ENCODE results near the gene SMC6. TPM values are rescaled to one million over a fixed set of nuclear protein-coding genes. Genes with fewer than 3 reads are reported as not detected.

The SMC6 gene
- polyA plus RNA-seq, 6 donors from 2014 or later, result 34.4 to 64.8 (median 45.1) TPM

DNA sequence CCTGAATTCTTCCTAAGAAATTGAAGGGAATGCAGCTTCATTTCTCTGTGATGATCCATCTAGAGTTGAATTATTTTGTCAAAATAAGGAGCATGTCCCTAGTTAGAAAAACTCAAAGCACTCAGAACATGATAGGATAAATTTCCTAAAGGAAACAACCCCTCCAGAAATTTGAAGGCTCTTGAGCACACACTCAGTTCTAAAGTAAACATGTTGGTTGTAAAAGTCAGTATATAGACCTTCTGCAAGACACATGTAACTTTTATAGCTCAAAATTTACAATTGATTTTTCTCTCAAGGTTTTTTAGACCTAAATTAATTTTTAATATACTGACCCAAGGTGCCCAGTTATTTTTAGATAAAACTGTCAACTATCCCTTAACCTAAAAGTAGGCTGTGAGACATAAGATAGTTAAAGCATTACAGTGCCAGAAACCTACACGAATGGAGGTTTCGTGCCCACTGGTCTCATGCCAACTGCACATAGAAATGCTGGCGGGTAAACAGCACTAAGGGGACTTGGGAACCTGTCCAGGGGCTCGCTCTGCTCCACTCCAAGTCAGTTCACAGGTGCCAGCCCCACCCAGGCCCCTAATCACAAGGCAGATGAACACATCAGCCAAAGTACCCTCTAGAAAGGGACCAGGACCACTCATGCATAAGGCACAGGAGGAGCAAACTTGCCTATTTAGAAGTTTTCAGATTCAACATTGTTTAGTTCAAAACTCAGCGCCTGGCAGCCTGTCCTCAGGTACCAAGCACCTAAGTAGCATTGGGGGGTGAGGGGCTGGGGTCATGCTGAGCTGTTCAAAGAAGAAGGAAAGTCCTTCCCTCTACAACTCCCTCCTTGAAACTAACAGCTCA, 106.5 kb downstream of the SMC6 start:
- Mint-ChIP-seq H3K27me3 (no peaks in the 10 kb centered on the region), H3K9me3 (no peaks in the 10 kb centered on the region), H3K36me3 (no peaks in the 10 kb centered on the region), H3K27ac (no peak overlapping the region), H3K4me3 (no peak overlapping the region), H3K4me1 (peaks cover 5 to 14% (median 13%) of the 10 kb centered on the region in 3 donors)
- no peak for ATAC-seq (ENCODE audit: low read depth in 2 of 2)
- no peak for DNase-seq

DNA sequence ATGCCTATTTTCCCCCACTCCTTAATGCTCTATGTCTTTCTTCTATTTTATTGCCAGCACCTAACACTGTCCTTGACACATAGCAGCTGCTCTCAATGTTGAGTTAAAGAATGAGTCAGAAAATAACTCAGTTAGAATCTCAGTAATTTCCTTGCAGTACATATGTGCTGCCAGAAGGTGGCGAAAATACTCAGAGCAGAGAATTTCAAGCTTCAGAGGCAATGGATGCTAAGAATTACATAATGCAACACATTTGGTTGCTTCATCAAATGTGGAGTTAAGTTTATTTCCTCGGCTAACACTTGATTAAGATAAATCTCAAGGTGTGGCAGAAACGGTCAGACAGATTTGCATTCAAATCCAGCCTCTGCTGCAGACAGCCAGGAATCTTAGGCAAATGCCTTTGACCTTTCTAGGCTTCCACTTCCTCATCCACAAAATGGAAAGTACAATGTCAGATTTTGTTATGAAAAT, 107.5 kb downstream of the SMC6 start:
- H3K9me3 Mint-ChIP-seq, result no peaks in the 10 kb centered on the region
- H3K36me3 Mint-ChIP-seq, result no peaks in the 10 kb centered on the region
- ATAC-seq (ENCODE audit: low read depth in 2 of 2), result peak in 1 of 2 donors; percentile 48
- no peaks in the 10 kb centered on the region for H3K27me3 Mint-ChIP-seq
- peaks cover 5 to 14% (median 13%) of the 10 kb centered on the region in 3 donors for H3K4me1 Mint-ChIP-seq
- no peak overlapping the region for H3K27ac Mint-ChIP-seq
- peak; percentile 25 for DNase-seq
- H3K4me3 Mint-ChIP-seq, result no peak overlapping the region

DNA sequence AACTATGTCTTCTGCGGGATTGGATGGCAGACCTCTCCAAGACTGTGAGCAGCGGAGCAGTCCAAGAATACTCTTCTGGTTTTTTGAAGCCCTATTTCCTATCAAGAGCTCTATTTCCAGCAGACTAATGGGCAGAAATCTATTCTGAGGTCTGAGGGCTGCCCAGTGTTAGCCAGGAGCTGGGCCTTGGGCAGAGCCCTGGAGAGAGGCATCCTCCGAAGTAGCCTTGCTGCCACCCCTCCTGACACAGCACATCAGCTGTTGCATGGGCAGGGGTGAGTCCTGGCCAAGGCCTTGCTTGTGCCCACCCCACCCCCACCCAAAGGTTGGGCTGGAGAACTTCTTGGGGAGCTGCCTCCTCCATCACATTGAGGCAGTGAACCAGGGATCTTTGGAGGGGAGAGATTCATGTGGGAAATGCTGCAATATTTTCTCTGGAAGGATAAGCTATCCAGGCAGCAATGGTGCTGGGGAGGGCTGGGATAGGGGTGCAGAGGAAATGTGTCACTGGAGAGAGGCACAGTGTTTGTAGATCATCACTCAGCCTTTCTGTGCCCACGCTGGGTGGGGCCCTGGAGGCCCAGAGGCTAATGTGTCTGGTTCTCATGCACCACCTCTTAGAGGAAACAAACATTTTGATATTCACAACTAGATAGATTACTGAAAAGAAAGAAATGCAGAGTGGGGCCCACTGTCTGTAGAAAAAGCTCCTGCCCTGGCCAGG, 108.5 kb downstream of the SMC6 start:
- Mint-ChIP-seq H3K9me3 (no peaks in the 10 kb centered on the region), H3K4me1 (peaks cover 3 to 10% (median 7%) of the 10 kb centered on the region in 3 donors), H3K27ac (no peak overlapping the region), H3K4me3 (no peak overlapping the region), H3K27me3 (no peaks in the 10 kb centered on the region), H3K36me3 (no peaks in the 10 kb centered on the region)
- ATAC-seq (ENCODE audit: low read depth in 2 of 2) (no peak), DNase-seq (no peak)

DNA sequence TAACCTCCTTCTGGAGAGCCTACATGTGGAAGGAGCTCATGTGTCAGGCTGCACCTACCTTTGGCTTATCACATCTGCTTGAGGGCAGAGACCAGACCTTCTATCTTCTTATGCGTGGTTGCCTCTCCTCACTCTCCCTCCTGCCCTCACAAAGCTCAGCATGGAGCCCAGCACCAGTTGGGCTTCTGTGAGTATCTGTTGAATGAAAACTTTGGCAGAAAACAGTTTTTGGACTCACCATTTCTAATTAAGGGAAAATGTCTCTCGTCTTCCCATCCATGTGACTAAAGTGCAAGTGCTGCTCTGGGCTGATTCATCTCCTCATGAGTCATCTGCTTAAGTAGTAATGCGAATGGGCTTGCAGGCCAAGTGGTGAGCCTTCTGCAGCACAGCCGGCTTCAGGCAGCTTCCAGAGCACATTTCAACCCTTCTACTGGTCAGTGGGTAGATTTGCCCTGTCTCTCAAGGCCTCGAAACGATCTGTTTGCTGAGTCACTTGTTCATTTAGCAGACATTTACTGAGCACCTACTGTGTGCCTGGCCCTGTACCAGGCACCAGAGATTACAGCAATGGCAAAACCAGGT, 110.5 kb downstream of the SMC6 start:
- peak overlapping the region in 1 of 6 donors; percentile 48 for H3K27ac Mint-ChIP-seq
- peaks cover 0 to 4% (median 1%) of the 10 kb centered on the region in 3 donors for H3K4me1 Mint-ChIP-seq
- ATAC-seq (ENCODE audit: low read depth in 2 of 2) (no peak), DNase-seq (no peak)
- H3K4me3 Mint-ChIP-seq, result no peak overlapping the region
- H3K36me3 Mint-ChIP-seq, result no peaks in the 10 kb centered on the region
- H3K9me3 Mint-ChIP-seq, result no peaks in the 10 kb centered on the region
- peaks cover 0 to 1% (median 0%) of the 10 kb centered on the region in 3 donors for H3K27me3 Mint-ChIP-seq

DNA sequence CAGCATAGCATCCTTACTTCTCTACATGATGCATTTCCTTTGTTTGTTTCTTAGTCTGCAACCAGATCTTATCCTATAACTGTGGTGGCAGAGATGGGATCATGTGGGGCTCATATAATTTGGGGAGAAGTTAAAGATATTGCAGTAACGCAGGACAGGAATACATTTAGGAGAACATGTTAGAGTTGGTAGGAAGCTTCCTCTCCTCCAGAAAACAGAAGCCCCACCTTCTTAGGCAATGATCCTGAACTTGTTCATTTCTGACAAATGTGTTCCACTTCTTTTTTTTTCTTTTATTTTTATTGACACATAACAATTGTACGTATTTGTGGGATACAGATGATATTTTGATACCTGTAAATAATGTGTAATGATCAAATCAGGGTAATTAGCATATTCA, 113.2 kb downstream of the SMC6 start:
- Mint-ChIP-seq H3K27me3 (peaks cover 0 to 7% (median 5%) of the 10 kb centered on the region in 3 donors), H3K9me3 (no peaks in the 10 kb centered on the region), H3K36me3 (no peaks in the 10 kb centered on the region), H3K27ac (no peak overlapping the region), H3K4me1 (no peaks in the 10 kb centered on the region), H3K4me3 (no peak overlapping the region)
- DNase-seq (no peak), ATAC-seq (ENCODE audit: low read depth in 2 of 2) (no peak)

DNA sequence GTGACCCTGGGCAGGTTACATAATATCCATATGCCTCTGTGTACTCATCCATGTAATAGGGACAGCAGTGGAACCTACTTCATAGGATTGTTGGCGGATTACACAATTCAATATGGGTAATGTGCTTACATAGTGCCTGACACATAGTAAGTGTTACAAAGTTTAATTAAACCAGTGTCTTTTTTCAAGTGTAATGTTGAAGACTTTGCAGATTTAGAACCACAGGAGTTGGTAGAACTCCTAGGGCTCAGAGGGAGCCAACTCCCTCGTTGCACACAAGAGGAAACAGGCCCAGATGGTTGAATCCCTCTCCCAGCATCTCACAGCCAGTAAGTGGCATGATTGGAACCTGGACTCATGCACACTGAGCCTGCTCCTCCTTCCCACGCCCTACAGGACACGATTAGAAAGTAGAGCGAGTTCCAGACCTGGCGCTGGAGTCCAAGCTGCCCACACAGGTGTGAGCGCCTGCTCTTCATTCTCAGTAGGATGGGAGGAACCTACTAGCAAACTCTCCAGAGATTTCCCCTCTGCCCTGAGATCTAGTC, 115.3 kb downstream of the SMC6 start:
- Mint-ChIP-seq H3K4me1 (no peaks in the 10 kb centered on the region), H3K27me3 (peaks cover 5 to 12% (median 7%) of the 10 kb centered on the region in 3 donors), H3K9me3 (no peaks in the 10 kb centered on the region), H3K36me3 (no peaks in the 10 kb centered on the region), H3K27ac (no peak overlapping the region), H3K4me3 (no peak overlapping the region)
- no peak for ATAC-seq (ENCODE audit: low read depth in 2 of 2)
- no peak for DNase-seq

DNA sequence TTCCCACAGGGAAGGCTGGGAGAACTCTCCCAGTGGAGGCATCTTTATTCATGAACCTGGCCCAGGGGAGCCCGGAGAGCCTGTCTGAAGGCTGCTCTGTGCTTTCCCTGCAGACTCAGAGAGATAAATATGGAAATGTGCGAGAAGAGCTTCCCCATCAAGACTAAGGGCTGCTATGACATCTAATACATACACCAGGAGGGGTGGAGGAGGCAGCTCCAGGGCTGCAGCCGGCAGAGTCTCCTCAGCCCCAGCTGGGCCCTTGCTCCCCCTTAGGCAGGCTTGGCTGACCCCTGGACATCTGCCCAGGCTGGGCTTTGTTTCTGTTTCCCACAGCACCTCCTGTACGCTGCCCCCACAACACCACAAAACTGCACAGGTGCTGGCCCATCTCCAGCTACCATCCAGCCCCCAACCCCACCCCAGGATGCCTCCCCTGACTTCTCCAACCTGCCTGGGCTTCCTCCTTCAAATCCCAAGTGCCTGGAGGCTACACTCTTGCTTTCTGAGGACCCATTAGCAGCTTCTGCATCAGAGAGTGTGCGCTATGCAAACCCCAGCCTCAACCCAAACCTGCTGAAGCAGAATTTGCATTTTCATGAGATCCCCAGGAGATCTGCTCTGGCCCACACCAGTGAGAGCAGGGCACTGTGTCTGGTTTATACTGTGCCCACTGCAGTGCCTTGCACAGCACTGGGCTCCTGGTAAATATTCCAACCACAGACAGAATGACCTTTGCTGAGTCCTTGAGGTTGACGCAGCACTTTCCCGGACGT, 116.3 kb downstream of the SMC6 start:
- ATAC-seq (ENCODE audit: low read depth in 2 of 2), result no peak
- no peak for DNase-seq
- no peaks in the 10 kb centered on the region for H3K9me3 Mint-ChIP-seq
- no peak overlapping the region for H3K27ac Mint-ChIP-seq
- no peak overlapping the region for H3K4me3 Mint-ChIP-seq
- peaks cover 5 to 12% (median 7%) of the 10 kb centered on the region in 3 donors for H3K27me3 Mint-ChIP-seq
- H3K36me3 Mint-ChIP-seq, result no peaks in the 10 kb centered on the region
- H3K4me1 Mint-ChIP-seq, result no peaks in the 10 kb centered on the region

DNA sequence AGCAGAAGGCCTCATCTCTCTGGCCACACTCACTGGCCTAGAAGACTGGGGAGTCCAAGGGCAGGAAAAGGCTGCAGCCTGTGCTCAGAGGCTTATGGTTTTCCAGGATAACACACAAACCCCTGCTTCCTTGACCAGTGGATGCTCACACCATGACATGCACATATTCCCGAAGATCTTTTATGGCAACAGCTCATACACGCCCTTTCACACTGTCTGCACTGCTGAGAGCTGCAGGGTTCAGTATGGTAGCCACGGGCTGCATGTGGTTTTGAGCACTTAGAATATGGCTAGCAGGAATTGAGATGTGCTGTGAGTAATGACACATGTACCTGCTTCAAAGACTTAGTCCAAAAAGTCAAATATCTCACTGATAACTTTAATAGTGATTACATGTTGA, 117.4 kb downstream of the SMC6 start:
- H3K27me3 Mint-ChIP-seq, result peaks cover 5 to 12% (median 7%) of the 10 kb centered on the region in 3 donors
- H3K27ac Mint-ChIP-seq, result no peak overlapping the region
- no peaks in the 10 kb centered on the region for H3K4me1 Mint-ChIP-seq
- no peaks in the 10 kb centered on the region for H3K36me3 Mint-ChIP-seq
- ATAC-seq (ENCODE audit: low read depth in 2 of 2) (no peak), DNase-seq (no peak)
- H3K4me3 Mint-ChIP-seq, result no peak overlapping the region
- no peaks in the 10 kb centered on the region for H3K9me3 Mint-ChIP-seq

DNA sequence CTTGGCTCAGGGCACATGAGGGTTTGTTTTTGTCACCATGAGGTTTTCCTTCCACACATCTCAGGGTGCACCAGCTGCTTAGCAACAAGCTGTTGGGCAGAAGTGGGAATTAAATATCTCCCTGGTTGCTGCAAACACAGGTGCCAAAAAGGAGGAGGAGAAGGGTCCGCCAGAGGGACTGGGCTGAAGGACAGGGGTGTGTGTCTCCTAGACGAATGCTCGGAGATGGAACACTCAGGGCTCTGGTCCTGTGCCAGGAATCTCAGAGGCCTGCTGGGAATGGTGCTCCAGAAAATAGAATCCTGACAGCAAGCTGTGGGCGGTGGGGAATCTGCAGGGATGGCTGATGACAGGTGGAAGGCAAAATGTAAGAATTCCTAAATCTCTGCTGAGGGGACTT, 118.6 kb downstream of the SMC6 start:
- Mint-ChIP-seq H3K4me3 (no peak overlapping the region), H3K36me3 (no peaks in the 10 kb centered on the region), H3K4me1 (no peaks in the 10 kb centered on the region), H3K9me3 (peaks cover 0 to 3% (median 0%) of the 10 kb centered on the region in 7 donors), H3K27me3 (peaks cover 5 to 12% (median 7%) of the 10 kb centered on the region in 3 donors), H3K27ac (no peak overlapping the region)
- DNase-seq (no peak), ATAC-seq (ENCODE audit: low read depth in 2 of 2) (no peak)

DNA sequence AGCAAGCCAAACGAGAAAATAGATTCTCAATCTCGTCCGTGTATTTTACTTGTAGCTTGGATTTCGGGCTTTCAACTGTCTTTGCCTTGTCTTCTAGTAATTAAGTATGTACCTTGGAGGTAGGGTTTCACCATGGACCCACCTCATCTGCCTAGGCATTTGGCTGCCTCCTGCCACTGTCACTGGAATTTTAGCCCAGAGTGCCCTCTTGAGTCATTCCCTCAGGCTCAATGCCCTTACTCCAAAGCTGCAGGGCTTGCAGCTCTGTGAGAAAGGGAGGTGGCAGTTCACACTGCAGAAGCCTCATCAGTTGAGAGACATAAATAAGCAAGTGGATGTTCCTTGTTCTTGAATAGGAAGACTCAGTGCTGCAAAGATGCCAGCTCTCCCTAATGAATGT, 123.5 kb downstream of the SMC6 start:
- no peak overlapping the region for H3K27ac Mint-ChIP-seq
- no peak for ATAC-seq (ENCODE audit: low read depth in 2 of 2)

DNA sequence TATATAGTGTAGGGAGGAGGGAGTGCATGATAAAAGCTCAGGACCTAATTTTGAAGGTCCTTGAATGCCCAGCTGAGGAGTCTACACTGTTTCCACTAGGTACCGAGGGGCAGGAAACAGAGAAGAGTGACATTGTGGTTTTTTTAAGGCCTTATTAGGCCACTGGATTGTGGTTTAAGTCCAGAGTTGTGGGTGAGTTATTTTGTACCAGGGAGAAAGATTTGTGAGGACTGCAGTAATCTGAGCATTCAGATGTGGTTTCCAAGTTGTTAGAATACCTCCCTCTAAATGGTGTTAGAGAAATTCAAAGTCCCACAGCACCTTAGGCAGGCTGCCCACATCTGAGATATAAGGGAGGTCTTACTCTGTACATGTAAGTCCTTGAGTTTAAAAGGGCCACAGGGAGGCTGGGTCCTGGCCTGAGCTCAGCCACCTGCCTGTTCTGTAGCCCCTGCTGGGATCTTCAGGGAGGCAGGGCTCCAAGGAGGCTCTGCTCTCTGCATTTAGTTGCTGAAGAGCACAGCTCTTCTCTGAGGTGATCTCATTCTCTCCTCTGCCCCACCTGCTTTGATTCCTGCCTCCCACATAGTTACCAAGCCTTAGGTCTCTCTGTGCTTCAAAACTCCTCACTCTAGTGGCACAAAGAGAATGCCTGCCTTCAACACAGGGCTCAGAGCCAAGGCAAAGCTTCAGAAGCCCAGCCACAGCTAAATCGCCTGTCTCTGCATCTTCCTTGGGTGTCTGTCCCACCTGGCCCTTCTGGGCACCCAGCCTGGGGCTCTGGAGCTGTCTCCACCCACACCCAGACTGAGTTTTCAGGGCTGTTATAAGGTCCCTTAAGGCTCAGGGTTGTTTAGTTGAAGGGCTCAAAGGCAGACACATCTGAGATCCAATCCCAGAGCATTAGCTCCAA, 125.0 kb downstream of the SMC6 start:
- Mint-ChIP-seq H3K4me1 (no peaks in the 10 kb centered on the region), H3K36me3 (no peaks in the 10 kb centered on the region), H3K4me3 (no peak overlapping the region), H3K27ac (no peak overlapping the region), H3K27me3 (peaks cover 9 to 28% (median 12%) of the 10 kb centered on the region in 3 donors), H3K9me3 (peaks cover 1 to 16% (median 4%) of the 10 kb centered on the region in 7 donors)
- ATAC-seq (ENCODE audit: low read depth in 2 of 2) (no peak), DNase-seq (no peak)

More for the DNA sequence above, 123.5 kb downstream of the SMC6 start:
- H3K27me3 Mint-ChIP-seq, result peaks cover under 1 to 22% (median 12%) of the 10 kb centered on the region in 3 donors
- H3K9me3 Mint-ChIP-seq, result peaks cover 0 to 10% (median 2%) of the 10 kb centered on the region in 7 donors
- no peaks in the 10 kb centered on the region for H3K4me1 Mint-ChIP-seq
- no peak for DNase-seq
- no peak overlapping the region for H3K4me3 Mint-ChIP-seq
- no peaks in the 10 kb centered on the region for H3K36me3 Mint-ChIP-seq

DNA sequence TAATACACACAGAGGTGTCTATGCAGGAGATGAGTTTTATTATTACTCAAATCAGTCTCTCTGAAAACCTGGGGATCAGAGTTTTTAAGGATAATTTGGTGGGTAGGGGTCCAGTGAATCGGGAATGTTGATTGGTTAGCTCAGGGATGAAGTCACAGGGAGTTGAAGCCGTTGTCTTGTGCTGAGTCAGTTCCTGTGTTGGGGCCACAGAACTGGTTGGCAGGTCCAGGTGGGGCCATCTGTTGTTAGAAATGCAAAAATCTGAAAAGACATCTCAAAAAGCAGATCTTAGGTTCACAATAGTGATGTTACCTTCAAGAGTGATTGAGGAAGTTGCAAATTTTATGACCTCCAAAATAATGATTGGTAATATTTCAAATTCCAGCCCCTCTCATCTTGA, 126.2 kb downstream of the SMC6 start:
- Mint-ChIP-seq H3K4me3 (no peak overlapping the region), H3K4me1 (no peaks in the 10 kb centered on the region), H3K36me3 (no peaks in the 10 kb centered on the region), H3K27me3 (peaks cover 9 to 34% (median 9%) of the 10 kb centered on the region in 3 donors), H3K9me3 (peaks cover 1 to 16% (median 4%) of the 10 kb centered on the region in 7 donors), H3K27ac (peak overlapping the region in 1 of 6 donors; percentile 60)
- no peak for ATAC-seq (ENCODE audit: low read depth in 2 of 2)
- no peak for DNase-seq

All from naive B cell (primary cell).